GM08714 (cell line): ENCODE data around the gene PPP2R3B.

Source experiments
- H3K4me3 ChIP-seq: fragments of 200-500 bp; sonication (Bioruptor generic); 2 replicates; pipeline ENCODE4 v1.5.1; 2014; ENCODE audit warnings: mild to moderate bottlenecking, low read length, inconsistent platforms
- ZNF274 ChIP-seq: IDR thresholded peaks from 2 replicates; pipeline ENCODE4 v1.6.1; 2012; ENCODE audit warnings: mild to moderate bottlenecking, low read depth, low read length

Gene PPP2R3B

GRCh38 chrX:290476-291166 lies 96.1 kb downstream of the PPP2R3B start:
- H3K4me3 ChIP-seq, result no peak overlapping the region

GRCh38 chrX:288561-288991 lies 98.1 kb downstream of the PPP2R3B start:
- no peak overlapping the region for H3K4me3 ChIP-seq
- TF ChIP-seq ZNF274, result no peak

More at GRCh38 chrX:290476-291166, 96.1 kb downstream of the PPP2R3B start:
- TF ChIP-seq ZNF274, result no peak

GRCh38 chrX:287670-288069 lies 99.0 kb downstream of the PPP2R3B start:
- TF ChIP-seq ZNF274, result no peak
- no peak overlapping the region for H3K4me3 ChIP-seq

- TF ChIP-seq ZNF274, result no peak
- H3K4me3 ChIP-seq, result no peak overlapping the region
These were observed 101.5 kb downstream of the PPP2R3B start for GRCh38 chrX:285076-285677.
